Measurements from ENCODE around the gene MAGOHB. TPM values are rescaled to one million over a fixed set of nuclear protein-coding genes. Genes with fewer than 3 reads are reported as not detected.

Gene MAGOHB
- total RNA-seq, 1 experiment from 2014 or later: 64.5 TPM

DNA sequence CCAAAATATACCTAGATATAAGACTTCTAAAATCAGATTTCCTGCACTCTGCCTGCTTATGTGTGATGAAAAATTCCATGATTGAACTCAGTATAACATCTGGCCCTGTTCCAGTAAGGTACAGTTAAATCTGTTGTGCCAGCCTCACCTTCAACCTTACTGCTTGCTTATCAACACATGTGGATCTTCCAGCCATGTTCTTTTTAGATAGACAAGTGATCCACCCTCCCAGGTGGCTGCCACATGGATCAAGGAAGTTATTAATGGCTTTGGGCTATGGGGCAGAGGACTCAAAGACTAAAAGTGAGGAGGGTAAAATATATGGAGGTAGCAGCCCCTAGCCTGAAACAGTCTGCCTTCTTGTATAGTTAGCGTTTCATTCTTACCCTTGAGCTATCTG lies 25.3 kb upstream of the MAGOHB start:
- H3K23ac ChIP-seq (ENCODE audit: insufficient read length, low read depth, low read length): no peak overlapping the region
- H3K56ac ChIP-seq (ENCODE audit: insufficient read length, low read depth, low read length): no peak overlapping the region
- no peaks in the 10 kb centered on the region for H3K9me3 ChIP-seq (ENCODE audit: control insufficient read depth, low read depth, low read length)
- H3K9ac ChIP-seq (ENCODE audit: extremely low read depth, insufficient read length, low read length): no peak overlapping the region
- H2BK20ac ChIP-seq (ENCODE audit: low read depth, low read length, poor library complexity, severe bottlenecking): no peak overlapping the region
- H3K27me3 Mint-ChIP-seq (ENCODE audit: low read depth): no peaks in the 10 kb centered on the region
- no peak overlapping the region for H4K8ac ChIP-seq (replicated peaks; ENCODE audit: insufficient read length, low read depth, low read length)
- H2AFZ ChIP-seq (ENCODE audit: low read length): no peak overlapping the region
- H3K4me1 Mint-ChIP-seq: peaks cover 10 to 15% of the 10 kb centered on the region in 2 experiments
- no peak overlapping the region for H2BK12ac ChIP-seq (ENCODE audit: insufficient read length, low read depth, low read length)
- no peak overlapping the region for H3K27ac ChIP-seq (ENCODE audit: insufficient read length, low read depth, low read length)
- H2BK15ac ChIP-seq (ENCODE audit: low read depth, low read length): no peak overlapping the region
- TF ChIP-seq, protein P1, sequence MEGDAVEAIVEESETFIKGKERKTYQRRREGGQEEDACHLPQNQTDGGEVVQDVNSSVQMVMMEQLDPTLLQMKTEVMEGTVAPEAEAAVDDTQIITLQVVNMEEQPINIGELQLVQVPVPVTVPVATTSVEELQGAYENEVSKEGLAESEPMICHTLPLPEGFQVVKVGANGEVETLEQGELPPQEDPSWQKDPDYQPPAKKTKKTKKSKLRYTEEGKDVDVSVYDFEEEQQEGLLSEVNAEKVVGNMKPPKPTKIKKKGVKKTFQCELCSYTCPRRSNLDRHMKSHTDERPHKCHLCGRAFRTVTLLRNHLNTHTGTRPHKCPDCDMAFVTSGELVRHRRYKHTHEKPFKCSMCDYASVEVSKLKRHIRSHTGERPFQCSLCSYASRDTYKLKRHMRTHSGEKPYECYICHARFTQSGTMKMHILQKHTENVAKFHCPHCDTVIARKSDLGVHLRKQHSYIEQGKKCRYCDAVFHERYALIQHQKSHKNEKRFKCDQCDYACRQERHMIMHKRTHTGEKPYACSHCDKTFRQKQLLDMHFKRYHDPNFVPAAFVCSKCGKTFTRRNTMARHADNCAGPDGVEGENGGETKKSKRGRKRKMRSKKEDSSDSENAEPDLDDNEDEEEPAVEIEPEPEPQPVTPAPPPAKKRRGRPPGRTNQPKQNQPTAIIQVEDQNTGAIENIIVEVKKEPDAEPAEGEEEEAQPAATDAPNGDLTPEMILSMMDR (conservative IDR thresholded peaks at IDR 0.05): no peak
- H3K4ac ChIP-seq (ENCODE audit: low read depth, low read length): no peak overlapping the region
- no peak overlapping the region for H4K91ac ChIP-seq (ENCODE audit: insufficient read length, low read depth, low read length)
- H3K9me3 Mint-ChIP-seq: no peaks in the 10 kb centered on the region
- WGBS (ENCODE audit: extremely low coverage, insufficient read length, low lambda C conversion rate): no CpG with 5 or more reads among the region's 1 CpG
- no peak overlapping the region for H4K5ac ChIP-seq (ENCODE audit: insufficient read length, low read depth, low read length)
- no peak overlapping the region for H3K27ac Mint-ChIP-seq
- no peaks in the 10 kb centered on the region for H4K20me1 ChIP-seq (ENCODE audit: control insufficient read depth, insufficient read depth, insufficient read length)
- no peak overlapping the region for H2AK5ac ChIP-seq (ENCODE audit: insufficient read length, low read length)
- H3K79me1 ChIP-seq (ENCODE audit: insufficient read depth, low read depth, low read length, poor library complexity, severe bottlenecking): no peaks in the 10 kb centered on the region
- H2BK120ac ChIP-seq (ENCODE audit: low read depth, low read length, poor library complexity, severe bottlenecking): no peak overlapping the region
- no peak for DNase-seq
- no peaks in the 10 kb centered on the region for H3K79me2 ChIP-seq (ENCODE audit: insufficient read depth, low read length)
- no peak overlapping the region for H3K14ac ChIP-seq (ENCODE audit: insufficient read depth, low read length)
- H3K4me1 ChIP-seq (ENCODE audit: insufficient read depth, low read length): no peaks in the 10 kb centered on the region
- no peaks in the 10 kb centered on the region for H3K36me3 Mint-ChIP-seq (ENCODE audit: insufficient read depth in 1 of 3, low read depth in 3 of 3)
- no peak overlapping the region for H3K4me3 Mint-ChIP-seq
- no peak overlapping the region for H2BK5ac ChIP-seq (ENCODE audit: insufficient read length, low read length)
- H3K27me3 ChIP-seq (ENCODE audit: insufficient read depth, low read length): no peaks in the 10 kb centered on the region
- no peaks in the 10 kb centered on the region for H3K23me2 ChIP-seq (ENCODE audit: insufficient read length, low read depth, low read length, poor library complexity, severe bottlenecking)
- H3K18ac ChIP-seq (ENCODE audit: insufficient read length, low read depth, low read length): no peak overlapping the region
- H3T11ph ChIP-seq (ENCODE audit: low read length): no peak overlapping the region
- H3K4me2 ChIP-seq (ENCODE audit: insufficient read depth, insufficient read length, low read length): no peak overlapping the region
